Measurements from ENCODE around the gene SMIM38.
"Not testable (repeated sequence)": the region's sequence is repeated elsewhere in the genome, so short reads cannot be mapped to it uniquely, and the experiment has no call there.

The SMIM38 gene

DNA sequence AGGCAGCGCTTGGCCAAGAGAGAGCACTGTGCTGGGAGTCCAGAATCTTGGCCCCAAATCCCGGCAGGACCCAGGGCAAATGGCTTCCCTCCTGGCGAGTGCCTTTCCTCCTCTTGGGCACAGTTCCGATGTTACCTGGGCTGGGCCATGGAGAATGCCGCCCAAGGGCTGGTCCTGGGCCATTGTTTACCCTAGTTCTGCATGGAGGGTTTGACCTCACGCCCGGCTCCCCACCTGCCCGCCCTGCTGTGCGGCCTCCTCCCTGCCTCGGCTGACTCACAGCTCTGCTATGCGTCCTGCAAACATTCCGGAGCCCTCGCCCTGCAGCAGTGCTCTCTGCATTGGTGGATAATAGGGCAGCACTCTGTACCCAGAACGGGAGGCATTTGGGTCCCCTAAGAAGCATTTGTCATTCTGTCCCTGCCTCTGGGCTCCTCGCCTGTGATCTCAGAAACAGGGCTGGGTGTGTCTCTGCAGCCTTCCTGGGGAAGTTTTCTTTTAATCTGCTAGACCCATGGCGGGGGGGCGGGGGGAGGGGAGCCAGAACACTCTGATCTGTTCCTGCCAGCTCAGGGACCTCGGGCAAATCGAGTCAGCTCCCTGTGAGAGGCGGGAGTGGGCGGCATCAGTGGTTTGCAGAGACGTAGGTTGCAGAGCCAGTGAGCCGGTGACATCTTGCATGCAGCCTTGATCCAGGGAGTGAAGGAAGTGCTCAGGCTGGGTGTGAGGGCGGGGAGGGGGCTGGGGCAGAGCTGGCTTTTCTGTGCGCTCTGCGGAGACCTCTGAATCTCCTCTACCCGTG lies 32.9 kb upstream of the SMIM38 start:
- no peak for DNase-seq

DNA sequence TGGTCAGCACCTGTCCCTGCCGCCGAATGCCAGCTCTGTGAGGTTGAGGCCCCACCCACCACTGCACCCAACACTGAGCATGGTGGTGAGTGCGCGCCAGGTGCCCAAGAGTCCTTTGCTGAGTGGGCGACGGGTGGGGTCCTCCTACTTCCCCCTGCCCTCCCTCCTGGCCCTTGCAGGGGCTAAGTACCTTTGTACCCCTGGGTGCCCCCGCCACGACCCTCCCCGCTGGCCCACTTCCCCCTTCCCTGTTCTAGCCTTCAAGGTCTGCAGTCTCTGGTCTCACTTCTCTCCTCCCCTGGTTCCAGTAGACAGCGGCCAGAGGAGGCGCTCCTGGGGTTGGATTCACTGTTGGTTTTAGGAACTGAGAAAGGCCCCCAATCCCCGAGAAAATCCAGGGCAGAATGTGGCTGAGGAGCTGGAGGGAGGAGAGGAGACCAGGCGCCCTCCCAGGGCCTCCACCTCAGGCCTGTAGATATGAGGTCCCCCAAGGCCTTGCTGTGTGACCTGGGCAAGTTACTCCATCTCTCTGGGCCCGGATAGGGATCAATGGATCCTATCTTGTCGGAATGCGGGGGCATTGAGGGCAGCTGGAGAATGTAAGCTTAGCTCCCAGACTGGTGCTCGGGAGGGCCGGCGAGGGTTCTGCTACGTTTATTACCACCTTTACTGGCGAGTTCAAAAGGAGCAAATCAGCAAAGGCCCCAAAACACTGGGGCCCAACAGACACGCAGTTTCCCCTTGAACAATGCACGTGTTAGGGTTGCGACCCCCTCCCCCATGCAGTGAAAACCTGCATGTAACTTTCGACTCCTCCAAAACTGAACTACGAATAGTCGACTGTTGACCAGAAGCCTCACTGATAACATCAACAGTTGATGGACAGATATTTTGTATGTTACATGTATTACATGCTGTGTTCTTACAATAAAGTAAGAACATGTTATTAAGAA lies 31.9 kb upstream of the SMIM38 start:
- no peak for DNase-seq

DNA sequence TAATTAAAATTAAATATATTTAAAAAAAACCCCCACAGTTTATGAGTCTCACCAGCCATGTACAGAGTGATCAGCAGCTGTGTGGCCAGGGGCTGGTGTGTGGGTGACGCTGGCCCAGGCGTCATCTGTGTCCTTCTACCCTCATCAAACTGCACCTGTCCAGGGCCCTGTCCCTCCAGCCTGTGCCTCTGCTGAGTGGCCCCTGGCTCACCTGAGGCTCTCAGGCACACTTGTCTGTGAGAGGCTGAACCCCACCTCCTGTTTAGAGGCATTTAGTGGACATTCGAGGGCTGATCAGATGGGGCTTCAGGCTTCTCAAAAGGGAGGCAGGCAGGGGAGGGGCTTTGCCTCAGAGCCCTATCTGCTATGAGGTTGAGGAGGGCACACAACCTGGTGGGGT lies 29.9 kb upstream of the SMIM38 start:
- no peak for DNase-seq

DNA sequence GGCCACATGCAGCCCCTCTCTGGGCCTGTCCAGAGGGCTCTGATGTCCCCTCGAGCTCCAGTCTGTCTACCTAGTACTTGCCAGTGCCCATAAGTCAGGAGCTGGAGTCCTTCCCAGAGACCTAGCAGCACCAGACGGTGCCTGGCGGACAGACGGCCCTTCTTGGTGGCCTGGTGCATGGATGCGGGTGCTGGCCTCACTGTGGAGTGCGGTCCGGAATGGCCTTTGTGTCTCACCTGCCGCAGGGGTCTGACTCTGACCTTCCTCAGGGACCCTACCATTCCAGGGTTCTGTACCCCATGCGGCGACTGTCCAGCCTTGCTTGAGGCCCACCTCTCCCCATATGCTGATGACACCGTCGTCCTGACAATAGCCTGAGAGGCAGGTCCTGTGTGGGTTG lies 29.4 kb upstream of the SMIM38 start:
- no peak for DNase-seq

DNA sequence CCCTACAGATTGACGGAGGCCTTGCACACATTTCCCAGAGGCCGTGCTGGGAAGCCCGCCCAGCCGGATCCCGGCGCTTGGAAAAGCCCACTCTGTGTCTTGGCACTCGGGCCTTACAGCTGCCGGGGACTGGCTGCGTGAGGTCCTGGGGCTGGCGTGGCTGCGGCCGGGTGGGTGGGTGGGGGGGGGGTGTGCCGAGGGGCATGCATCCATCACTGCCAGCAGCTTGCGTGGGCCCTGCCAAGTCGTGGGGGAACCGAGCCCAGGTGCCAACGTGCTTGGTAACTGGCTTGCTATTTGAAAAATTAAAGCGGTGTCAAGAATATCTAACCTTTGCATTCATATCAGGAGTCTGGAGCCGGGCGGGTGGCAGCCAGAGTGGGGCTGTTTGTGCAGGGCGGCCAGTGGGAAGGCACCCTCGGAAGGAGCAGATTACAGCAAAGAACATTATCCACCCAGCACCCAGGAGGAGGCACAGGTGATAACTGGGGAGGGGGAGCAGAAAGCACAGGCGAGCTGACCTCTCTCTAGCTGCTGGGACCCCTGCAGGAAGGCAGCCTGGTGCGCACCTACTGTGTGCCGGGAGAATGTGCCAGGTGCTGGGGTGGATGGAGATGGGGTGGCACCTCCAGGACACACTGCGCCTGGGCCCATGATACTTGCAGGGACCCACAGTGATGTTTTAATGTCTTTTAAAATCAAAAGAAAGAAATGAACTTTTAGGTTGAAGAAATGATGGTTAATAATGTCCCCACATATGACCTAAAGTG lies 28.5 kb upstream of the SMIM38 start:
- no peak for DNase-seq

DNA sequence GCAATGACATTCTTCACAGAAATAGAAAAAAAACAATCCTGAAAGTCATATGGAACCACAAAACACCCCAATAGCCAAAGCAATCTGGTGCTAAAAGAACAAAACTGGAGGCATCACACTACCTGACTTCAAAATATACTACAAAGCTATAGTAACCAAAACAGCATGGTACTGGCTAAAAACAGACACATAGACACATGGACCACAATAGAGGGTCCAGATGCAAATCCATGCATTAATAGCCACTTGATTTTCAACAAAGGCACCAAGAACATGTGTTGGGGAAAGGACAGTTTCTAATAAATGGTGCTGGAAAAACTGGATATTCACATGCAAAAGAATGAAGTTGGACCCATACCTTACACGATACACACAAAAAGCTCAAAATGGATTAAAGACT lies 27.9 kb upstream of the SMIM38 start:
- no peak for DNase-seq

DNA sequence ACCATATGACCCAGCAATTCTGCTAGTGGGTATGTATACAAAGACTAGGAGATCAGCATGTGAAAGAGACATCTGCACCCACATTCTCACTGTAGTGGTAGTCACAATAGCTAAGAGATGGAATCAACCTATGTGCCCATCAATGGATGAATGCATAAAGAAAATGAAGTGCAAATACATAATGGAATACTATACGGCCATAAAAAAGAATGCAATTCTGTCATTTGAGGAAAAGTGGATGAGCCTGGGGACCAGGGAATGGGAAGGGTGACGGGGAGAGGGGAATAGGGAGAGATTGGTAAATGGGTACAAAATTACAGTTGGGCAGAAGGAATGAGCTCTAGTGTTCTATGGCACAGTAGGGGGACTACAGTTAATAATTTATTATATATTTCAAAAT lies 26.7 kb upstream of the SMIM38 start:
- DNase-seq = no peak

DNA sequence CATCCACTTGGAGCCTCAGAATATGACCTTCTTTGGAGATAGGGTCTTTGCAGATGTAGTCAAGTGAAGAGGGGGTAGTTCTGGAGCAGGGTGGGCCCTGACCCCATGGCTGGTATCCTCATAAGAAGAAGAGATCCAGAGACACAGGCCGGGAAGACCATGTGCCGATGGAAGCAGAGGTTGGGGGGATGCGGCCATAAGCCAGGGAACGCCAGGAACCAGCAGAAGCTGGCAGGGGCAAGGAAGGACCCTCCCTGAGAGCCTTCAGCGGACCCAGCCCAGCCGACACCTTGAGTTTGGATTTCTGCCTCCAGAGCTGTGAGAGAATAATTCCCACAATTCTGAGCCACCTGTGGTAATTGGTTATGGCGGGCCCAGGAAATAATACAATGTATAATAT lies 26.1 kb upstream of the SMIM38 start:
- DNase-seq = no peak

DNA sequence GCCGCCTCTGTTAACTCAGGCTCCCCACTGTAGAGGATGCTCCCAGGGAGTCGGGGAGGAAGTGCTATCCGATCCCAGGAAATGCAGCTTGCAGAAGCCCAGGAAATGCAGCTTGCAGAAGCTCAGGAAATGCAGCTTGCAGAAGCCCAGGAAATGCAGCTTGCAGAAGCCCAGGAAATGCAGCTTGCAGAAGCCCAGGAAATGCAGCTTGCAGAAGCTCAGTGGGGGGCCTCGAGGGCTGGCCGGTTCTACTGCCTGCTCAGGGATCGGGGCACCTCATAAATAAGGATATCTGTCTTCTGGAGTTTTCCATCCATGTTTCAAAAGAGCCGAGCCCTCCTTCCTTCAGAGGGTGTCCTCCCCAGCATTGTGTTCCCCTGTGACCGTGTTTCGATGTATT lies 25.1 kb upstream of the SMIM38 start:
- no peak for DNase-seq

DNA sequence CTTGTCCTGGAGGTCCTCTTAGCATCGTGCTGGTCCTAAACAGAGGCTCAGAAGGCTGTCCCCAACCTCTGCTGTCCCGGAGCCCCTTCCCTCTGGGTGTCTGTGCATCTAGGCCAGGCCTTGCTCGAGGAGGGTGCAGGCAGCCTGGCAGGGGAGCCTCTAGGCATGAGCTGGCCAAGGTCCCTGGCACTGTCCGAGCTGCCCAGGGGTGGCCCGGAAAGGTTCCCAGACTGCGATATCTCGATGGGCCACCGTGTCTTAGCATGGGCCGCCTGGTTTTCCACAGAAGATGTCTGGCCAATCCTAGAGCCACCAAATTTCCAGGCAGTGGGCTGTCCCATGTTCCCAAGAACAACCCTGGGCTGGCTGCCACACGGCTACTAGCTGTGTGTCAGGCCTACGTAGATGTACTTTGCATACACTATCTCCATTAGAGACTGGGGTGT lies 24.6 kb upstream of the SMIM38 start:
- DNase-seq = no peak

DNA sequence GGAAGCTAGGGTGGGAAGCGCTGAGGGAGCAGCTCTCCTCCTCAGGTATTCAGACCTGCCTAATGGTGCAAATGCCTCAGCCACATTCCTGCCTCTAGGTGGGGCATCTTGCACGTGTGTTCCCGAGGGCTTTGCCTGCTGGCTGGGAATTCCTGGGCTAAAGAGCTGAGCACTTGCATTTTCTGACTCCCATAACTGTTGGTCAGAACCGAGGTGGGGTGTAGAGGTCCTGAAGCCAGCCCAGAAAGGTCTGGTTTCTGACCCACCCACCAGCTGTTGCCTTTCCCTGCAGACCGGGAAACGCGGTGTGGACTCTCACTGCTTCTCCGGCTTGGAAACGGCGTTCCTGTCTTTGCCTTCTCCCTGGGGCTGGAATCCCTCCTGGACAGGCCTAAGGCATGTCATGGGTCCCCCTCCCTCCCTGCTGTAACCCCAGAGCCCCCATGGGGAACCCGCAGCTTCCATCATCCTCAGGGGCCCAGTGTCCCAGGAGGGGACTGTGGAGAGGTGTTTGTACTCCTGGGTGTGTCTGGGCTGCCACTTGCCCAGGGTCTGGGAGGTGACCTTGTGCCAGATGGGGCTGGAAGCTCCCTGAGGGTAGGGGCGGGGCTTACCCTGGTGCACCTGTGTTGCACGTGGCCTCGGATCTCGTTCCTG lies 24.0 kb upstream of the SMIM38 start:
- no peak for DNase-seq

DNA sequence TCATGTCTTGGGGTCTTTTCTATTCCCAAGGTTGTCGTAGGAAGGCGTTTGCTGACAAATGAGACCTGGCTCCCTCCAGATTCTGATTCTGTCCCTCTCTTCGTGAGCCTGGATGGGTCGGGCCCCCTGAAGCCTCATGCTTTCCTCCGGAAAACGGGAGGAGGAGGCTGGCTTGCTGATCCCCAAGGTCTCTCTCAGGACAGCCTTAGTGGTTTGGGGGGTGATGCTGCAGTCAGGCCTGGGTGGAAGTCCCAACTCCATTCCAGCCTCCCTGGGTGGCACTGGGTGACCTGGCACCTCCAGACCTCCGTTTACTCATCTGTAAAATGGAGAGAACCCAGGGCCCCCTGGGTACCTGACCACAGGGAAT lies 23.4 kb upstream of the SMIM38 start:
- DNase-seq = no peak

DNA sequence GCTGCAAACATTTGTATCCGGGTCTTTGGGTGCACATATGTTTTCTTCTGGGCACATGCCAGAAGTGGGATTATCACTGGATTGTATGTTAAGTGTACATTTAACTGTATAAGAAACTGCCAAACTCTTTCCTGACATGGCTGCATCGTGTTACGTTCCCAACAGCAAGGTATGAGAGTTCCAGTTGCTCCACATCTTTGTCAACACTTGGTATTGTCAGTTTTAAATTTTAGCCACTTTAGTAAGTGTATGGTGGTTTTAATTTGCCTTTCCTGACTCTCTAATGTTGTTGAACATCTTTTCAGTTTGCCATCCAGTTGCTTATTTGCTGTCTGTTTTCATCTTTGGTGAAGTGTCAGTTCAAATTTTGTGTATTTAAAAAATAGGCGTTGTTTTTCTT lies 22.5 kb upstream of the SMIM38 start:
- DNase-seq = no peak

DNA sequence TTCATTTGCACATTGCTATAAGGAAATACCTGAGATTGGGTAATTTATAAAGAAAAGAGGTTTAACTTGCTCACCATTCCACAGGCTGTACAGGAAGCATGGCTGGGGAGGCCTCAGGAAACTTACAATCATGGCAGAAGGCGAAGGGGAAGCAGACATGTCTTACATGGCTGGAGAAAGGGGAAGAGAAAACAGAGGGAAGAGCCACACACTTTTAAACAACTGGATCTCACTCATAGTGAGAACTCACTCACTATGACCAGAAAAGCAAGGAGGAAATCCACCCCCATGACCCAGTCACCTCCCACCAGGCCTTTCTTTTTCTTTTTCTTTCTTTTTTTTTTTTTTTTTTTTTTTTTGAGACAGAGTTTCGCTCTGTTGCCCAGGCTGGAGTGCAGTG lies 21.6 kb upstream of the SMIM38 start:
- DNase-seq = not testable (repeated sequence)

DNA sequence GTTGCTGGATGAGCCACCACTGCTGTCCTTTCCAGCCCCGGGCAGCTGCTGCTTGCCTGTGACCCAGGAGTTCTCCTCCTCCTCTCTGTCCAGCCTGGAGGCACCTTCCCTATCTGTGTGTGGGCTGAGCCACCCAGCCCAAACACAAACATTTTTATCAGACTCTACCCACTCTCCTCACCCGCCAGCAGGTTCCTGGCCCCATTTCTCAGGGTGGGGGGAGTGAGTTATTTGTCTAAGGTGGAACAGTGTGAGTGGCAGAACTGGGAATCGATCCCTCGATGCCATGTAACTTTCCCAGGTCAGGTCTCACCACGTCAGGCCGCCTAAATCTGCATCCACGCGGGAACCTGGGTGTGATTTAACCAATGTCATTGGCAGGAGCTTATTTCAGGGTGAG lies 20.8 kb upstream of the SMIM38 start:
- DNase-seq = no peak

DNA sequence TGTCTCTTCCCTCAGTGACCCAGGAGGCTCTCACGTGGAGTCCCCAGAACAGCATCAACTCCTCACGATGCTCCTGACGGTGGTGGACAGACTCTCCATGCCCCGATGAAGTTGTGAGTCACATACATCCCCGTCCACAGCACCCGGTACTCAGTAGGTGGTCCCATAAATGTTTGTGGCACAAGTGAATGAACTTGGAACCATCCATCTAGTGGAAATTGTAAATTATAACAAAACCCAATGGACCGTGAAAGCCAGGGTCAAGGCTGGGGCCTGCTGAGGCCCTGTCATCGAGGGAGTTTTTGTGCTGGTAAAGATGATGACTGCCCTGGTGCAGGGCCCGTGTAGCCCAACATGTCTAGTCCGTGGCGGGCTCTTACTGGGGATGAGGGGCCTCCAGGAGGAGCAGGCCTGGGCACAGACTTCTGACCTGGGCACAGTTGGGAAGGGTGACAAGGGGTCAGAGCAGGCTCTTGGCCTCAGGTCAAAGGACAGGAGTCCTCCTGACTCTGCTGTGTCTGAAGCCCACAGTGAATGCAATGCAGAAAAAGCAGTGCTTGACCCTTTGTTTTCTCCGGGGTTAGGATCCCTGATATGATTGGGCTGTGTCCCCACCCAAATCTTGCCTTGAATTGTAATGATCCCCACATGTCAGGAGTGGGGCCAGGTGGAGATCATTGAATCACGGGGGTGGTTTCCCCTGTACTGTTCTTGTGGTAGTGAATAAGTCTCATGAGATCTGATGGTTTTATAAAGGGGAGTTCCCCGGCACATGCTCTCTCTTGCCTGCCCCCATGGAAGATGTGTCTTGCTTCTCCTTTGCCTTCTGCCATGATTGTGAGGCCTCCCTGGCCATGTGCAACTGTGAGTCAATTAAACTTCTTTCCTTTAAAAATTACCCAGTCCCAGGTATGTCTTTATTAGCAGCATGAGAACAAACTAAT lies 20.0 kb upstream of the SMIM38 start:
- DNase-seq = no peak

DNA sequence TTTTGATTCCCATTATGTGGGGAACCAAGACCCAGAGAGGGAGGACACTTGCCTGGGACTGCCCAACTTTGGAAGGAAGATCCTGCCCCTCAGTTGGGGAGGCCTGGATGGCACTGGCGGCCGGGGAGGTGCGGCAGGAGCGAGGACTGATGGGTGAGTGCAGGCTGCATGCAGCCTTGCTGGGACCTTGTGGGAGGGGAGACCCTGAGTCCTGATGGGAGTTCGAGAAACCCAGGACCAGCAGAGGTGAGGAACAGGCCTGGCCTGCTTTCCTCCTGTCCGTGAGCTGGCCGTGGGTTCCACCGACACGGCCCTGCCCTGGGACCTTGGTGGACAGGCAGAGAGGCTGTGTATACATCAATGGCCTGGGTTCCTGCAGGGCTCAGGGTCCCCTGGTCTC lies 19.3 kb upstream of the SMIM38 start:
- no peak for DNase-seq

DNA sequence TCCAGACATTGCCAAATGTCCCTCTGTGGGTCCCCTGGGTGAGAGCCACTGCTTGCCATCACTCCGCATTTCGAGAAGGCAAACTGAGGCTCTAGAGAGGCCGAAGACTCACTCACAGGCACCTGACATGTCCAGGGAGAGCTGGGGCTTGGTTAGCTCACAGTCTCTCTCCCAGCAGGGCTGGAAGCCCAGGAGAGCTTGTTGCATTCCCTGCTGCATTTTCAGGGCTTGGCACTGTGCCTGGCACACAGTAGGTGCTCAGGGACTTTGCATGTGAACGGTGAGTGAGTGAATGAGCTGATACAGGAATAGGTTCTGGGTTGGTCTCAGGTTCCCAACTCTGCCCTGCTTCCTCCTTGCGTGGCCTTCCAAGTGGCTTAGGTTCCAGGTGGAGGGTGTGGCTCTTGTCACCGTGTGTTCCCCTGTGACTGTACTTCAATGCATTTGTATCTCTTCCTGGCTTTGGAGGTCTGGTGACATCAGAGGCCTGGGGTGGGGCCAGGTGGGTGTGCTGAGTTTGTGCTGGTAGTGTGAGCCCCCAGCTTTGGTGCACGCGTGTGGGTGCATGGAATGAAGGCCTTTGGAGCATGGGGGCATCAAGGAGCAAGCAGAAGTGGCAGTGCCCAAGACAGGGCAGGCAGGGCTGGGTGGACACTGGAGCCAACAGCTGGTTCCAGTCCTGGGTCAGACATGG lies 18.4 kb upstream of the SMIM38 start:
- no peak for DNase-seq

DNA sequence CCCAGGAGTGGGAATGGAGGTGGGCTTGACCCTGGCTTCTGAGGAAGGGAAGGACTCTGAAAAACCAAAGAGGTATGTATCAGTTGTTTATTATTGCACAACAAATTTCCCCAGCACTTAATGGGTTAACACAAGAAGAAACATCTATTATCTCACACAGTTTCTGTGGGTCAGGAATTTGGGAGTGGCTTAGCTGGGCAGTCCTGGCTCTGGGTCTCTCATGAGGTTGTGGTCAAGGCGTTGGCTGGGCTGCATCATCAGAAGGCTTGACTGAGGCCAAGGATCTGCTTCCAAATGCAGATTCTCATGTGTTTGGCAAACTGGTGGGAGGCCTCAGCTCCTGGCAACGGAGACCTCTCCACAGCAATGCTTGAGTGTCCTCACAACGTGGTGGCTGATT lies 17.5 kb upstream of the SMIM38 start:
- no peak for DNase-seq

DNA sequence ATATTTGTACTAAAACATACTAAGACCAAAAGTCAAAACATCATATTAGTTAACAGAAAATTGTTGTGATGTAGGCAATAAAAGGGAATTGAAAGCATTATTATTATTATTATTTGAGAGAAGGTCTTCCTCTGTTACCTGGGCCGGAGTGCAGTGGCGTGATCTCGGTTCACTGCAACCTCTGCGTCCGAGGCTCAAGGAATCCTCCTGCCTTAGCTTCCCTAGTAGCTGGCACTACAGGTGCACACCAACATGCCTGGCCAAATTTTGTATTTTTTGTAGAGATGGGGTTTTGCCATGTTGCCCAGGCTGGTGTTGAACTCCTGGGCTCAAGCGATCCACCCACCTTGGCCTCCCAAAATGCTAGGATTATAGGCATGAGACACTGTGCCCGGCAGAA lies 15.6 kb upstream of the SMIM38 start:
- DNase-seq = not testable (repeated sequence)

DNA sequence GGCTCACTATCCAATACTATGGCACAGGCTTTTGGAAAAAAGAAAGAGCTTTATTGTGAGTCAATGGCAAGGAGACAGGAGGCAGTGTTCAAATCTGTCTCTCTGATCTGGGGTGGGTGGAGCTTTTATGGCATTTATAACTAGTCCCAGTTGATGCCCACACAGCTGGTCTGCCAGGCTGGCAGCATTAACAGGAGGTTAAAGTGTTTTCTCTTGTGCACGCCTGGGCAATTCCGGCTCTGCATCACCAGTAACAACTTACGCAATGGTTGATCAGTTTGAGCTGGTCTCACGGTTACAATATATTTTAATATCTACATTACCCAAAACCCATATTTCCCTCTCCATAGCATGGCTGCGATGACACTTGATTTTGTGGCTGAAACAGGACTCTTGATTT lies 15.1 kb upstream of the SMIM38 start:
- DNase-seq = no peak
